HG02973 (cell line): ENCODE results near the gene MMP17.
"Not testable (repeated sequence)": the region's sequence is repeated elsewhere in the genome, so short reads cannot be mapped to it uniquely, and the experiment has no call there.

Source experiments
- ATAC-seq: cut with Tn5 transposase; IDR thresholded peaks from one replicate; pipeline ENCODE4 v1.9.1; 2021; ENCODE audit warnings: moderate library complexity; ENCODE audit not compliant: unreplicated experiment

Gene MMP17

GRCh38 chr12:131862994-131863710 is 35.0 kb downstream of the MMP17 start:
- ATAC-seq: no peak

- no peak for ATAC-seq
Measured at GRCh38 chr12:131863711-131864396, 35.7 kb downstream of the MMP17 start.

GRCh38 chr12:131864469-131864868 is 36.3 kb downstream of the MMP17 start:
- no peak for ATAC-seq

DNA sequence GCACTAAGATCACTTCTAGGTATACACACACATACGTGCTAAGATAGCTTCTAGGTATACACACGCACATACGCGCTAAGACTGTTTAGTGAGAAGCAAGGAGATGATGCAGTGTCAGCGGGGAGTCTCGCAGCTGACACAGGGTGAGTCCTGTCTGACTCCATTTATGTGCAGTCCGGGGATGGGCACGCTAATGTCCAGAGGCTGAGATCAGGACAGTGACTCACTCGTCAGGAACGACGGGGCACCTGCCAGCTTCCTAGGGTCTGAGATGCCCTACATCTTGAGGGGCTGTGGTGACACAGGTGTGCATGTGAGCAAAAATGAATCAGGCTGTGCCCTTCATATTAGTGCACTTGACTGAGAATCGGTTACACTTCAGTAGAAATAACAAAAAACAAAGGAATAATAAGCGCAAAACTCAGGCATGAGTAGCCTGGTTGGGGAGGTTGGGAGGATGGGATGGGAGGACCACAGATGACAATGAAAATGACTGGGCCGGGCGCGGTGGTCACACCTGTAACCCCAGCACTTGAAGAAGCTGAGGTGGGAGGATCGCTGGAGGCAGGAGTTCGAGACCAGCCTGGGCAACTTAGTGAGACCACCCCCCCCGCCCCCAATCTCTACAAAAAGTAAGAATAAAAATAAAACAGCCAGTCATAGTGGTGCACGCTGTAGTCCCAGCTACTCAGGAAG is 37.1 kb downstream of the MMP17 start:
- no peak for ATAC-seq

- ATAC-seq: no peak
Measured at GRCh38 chr12:131867471-131867870, 39.3 kb downstream of the MMP17 start.

- ATAC-seq: no peak
Measured at GRCh38 chr12:131867891-131868675, 39.9 kb downstream of the MMP17 start.

GRCh38 chr12:131869871-131870418 is 41.8 kb downstream of the MMP17 start:
- ATAC-seq: no peak

DNA sequence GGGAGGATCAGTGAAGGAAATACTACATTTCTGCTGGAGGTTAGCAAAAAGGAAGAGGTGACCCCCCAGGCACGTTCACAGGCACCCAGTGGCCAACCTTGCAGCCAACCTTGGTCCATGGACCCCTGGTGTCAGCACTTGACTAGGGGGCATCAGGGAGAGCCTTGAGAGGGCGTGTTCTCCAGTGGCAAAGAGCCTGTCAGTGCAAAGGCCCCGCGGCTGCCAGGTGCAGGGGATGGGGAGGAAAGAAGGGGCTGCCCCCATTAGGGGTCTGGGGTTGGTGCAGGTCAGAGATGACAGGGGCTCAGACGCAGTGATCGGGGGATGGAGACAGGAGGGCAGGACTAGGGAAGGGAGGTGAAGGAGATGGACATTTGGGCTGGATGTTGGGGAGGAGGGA is 43.5 kb downstream of the MMP17 start:
- no peak for ATAC-seq

DNA sequence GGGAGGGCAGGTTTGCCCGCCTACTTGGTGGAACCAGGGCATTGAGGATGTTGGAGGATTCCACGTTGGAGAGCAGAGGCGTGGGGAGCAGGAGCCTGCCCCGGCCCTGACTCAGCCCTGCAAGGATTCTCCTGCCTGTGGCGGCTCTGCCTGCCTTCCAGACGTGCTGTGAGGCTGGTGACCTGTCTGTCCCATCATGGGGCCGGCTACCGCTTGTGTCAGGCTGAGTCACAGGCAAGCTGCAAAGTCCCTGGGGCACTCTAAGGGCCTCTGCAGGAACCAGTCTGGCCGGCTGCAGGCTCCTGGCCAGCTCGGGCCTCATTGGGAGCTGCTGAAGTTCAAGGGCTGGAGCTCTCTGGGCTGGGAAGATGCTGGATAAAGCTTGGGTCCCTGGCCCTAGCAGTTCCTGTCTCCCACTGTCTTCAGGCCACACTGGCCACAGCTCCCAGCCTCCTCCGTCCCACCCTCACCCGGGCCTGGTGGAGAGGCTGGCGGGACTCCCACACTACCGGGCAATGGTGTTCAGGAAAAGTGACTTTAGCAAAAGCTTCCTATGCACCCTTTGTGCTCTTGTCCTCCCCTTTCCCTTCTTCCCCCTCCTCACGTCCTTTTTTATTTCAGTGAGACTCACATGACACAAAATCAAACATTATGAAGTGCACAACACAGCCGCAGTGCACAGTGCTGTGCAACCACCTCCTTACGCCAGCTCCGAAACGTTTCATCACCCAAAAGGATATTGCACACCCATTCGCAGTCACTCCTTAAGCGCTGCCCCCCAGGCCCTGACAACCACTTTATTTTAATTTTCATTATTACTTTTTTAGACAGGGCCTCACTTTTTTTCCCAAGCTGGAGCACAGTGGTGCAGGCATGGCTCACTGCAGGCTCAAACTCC is 44.2 kb downstream of the MMP17 start:
- no peak for ATAC-seq

DNA sequence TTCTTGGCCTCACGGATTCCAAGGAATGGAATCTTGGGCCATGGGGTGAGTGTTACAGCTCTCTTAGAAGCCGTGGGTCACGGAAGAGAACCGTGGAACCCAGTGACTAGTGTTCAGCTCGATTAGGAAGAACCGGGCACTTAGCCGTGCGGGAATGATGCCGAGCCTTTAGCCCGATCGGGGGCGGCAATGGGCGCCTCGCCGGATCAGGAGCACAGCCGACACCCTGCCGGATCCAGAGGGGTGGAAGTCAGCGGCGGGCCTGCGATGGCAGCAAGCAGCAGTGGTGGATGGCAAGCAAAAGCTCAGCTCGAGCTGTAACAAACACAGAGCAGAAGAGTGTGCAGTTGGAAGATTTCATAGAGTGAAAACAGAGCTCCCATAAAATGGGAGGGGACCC is 45.1 kb downstream of the MMP17 start:
- ATAC-seq: no peak

- ATAC-seq: not testable (repeated sequence)
Measured at GRCh38 chr12:131874972-131875371, 46.8 kb downstream of the MMP17 start.

- not testable (repeated sequence) for ATAC-seq
Measured at GRCh38 chr12:131877216-131877615, 49.0 kb downstream of the MMP17 start.

DNA sequence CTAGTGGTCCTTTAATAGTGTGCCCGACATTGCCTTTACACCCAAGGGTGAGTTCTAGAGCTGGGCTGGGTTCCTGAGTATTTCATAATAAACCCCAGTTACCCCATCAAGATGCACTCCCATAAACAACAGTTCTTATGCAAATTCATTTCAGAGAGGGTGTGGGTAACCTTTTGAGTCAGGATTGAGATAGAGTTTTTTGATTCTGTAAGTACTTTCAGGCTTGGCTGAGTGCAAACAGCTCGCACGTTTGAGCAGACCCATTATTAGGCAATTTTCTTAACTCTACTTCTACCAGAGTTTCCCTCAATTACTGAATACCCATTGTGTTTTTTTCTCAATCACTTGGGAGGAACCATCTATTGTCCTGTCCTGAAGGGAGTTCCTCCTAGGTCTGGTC is 50.2 kb downstream of the MMP17 start:
- not testable (repeated sequence) for ATAC-seq

GRCh38 chr12:131882804-131883520 is 54.8 kb downstream of the MMP17 start:
- no peak for ATAC-seq

DNA sequence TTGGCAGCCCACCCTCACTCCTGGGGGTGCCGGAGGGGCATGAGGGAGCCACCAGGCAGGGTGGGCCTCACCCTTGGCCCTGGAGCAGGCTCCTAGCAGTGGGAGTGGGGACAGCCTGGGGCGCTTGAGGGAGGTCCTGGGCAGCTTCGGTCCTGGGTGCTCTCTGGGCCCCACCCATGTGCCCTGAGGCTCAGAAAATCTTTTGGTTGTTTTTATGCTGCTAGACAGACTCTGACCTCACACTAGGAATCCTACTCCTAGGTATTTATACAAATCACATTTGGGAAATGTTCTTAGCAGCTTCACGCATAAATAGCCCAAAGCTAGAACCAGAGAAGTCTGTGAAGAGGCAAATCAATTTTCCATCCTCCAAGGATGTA is 55.3 kb downstream of the MMP17 start:
- ATAC-seq: no peak

GRCh38 chr12:131885076-131885475 is 56.9 kb downstream of the MMP17 start:
- ATAC-seq: not testable (repeated sequence)

DNA sequence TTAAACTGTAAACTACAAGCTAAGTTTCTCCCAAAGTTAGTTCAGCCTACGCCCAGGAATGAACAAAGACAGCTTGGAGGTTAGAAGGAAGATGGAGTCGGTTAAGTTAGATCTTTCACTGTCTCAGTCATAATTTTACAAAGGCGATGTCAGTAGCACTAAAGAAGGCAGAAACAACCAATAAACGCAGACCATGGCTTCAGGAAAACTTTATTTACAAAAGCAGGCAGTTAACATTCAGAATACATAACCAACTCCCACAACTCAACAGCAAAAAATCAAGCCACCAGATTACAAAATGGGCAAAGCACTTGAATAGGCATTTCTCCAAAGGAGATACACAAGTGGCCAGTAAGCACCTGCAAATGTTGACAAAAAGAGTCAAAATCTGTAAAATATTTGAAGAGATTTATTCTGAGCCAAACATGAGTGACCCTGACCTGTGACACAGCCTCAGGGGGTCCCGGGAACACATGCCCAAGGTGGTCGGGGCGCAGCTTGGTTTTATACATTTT is 57.4 kb downstream of the MMP17 start:
- ATAC-seq: no peak

GRCh38 chr12:131891722-131892121 is 63.5 kb downstream of the MMP17 start:
- ATAC-seq: not testable (repeated sequence)
